ENCODE data around the gene CDH13.

CDH13 gene

GRCh38 chr16:83839561-83839960 lies 1212.8 kb downstream of the CDH13 start:
- no peak for DNase-seq (ENCODE audit: low spot score)

GRCh38 chr16:83840060-83840617 lies 1213.4 kb downstream of the CDH13 start:
- DNase-seq (ENCODE audit: low spot score) = no peak

DNA sequence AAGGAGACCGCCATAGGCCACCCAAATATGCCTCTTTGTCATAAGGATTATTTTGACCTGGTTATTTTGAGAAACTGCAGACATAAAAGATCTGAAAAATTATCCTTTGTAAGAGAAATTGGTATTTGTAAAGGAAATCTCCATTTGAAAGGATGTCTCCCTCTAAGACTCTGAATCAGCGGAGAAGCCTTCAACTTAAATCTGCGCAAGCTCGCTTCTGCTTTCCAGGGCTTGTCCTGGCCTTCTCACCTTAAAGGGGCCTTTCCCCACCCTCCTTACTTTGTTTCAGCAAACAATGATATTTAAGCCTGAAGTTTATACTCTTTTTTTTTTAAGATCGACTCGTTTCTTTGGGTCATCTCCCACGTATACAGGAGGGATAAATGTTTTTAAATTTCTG lies 1215.5 kb downstream of the CDH13 start:
- DNase-seq (ENCODE audit: low spot score) = no peak

- DNase-seq (ENCODE audit: low spot score) = no peak
Measured at GRCh38 chr16:83842756-83843507, 1216.2 kb downstream of the CDH13 start.

DNA sequence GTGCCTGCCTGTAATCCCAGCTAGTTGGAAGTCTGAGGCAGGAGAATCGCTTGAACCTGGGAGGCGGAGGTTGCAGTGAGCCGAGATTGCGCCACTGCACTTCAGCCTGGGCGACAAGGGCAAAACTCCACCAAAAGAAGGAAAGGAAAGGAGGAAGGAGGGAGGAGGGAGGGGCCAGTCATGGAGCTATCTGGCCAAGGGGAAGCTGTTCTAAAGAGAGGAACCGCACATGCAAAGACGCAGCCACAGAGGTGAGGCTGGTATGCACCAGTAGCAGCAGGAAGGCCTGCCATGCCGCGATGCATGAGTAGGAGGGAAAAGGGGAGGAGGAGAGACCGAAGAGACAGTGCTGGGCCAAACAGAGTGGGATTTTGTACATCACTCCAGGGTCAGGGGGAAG lies 1216.9 kb downstream of the CDH13 start:
- DNase-seq (ENCODE audit: low spot score) = no peak

DNA sequence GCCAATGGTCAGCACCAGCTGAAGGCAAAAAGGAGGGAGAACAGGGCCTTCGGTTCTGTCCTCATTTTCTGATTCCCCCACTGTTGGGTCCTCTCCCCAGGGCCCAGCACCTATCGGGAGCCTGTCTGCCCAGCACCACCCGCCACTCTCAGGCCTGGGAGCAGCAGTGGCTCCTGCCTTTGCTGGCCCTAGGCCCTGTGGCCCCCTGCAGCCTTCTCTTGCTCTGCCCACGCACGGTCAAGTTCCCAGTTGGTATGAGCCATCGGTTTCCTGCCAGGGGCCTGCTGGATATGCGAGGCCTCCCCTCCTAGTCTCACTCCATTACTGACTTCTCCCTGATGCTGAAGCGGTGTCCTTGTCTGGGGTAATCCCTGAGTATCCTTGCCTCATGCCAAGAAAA lies 1218.5 kb downstream of the CDH13 start:
- DNase-seq (ENCODE audit: low spot score) = no peak

GRCh38 chr16:83847371-83848225 lies 1220.8 kb downstream of the CDH13 start:
- DNase-seq (ENCODE audit: low spot score) = no peak

GRCh38 chr16:83849421-83849820 lies 1222.7 kb downstream of the CDH13 start:
- no peak for DNase-seq (ENCODE audit: low spot score)
